GM21723 (cell line): ENCODE data around the gene TOR2A.

Experiments used
- ATAC-seq: cut with Tn5 transposase; IDR thresholded peaks from one replicate; pipeline ENCODE4 v1.9.1; 2021; ENCODE audit warnings: mild to moderate bottlenecking, moderate library complexity; ENCODE audit not compliant: unreplicated experiment

The TOR2A gene

DNA sequence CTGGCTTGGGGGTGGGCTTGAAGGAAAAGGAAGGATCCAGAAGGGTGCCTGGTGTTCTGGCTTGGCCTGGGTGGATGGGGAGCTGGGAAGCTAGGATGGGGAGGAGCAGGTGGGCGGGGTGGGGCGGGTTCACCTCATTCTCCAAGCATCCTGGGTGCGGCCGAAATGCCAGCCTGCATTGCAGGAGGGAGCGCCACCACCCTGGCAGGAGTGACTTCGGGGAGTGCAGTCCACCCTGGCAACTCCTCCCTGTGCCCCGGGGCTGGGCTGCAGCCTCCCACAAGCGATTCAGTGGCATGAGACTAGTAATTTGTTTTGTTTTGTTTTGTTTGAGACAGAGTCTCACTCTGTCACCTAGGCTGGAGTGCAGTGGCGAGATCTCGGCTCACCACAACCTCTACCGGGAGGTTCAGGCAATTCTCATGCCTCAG, 13.7 kb downstream of the TOR2A start:
- ATAC-seq: no peak

DNA sequence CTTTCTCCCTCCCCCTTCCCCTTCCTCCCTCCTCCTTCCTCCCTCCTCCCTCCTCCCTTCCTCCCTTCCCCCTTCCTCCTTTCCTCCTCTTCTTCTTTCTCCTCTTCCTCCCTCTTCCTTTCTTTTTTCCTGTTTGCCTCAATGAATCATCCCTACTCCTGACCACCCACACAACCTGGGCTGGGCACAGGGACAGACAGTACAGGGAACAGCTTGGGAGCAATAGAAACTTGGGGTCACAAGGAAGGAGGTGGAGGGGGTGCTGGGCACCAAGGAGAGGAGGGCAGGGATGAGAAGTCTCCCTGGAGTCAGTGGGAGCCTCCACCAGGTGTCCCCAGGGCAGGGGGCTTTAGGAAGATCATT, 14.2 kb downstream of the TOR2A start:
- no peak for ATAC-seq

DNA sequence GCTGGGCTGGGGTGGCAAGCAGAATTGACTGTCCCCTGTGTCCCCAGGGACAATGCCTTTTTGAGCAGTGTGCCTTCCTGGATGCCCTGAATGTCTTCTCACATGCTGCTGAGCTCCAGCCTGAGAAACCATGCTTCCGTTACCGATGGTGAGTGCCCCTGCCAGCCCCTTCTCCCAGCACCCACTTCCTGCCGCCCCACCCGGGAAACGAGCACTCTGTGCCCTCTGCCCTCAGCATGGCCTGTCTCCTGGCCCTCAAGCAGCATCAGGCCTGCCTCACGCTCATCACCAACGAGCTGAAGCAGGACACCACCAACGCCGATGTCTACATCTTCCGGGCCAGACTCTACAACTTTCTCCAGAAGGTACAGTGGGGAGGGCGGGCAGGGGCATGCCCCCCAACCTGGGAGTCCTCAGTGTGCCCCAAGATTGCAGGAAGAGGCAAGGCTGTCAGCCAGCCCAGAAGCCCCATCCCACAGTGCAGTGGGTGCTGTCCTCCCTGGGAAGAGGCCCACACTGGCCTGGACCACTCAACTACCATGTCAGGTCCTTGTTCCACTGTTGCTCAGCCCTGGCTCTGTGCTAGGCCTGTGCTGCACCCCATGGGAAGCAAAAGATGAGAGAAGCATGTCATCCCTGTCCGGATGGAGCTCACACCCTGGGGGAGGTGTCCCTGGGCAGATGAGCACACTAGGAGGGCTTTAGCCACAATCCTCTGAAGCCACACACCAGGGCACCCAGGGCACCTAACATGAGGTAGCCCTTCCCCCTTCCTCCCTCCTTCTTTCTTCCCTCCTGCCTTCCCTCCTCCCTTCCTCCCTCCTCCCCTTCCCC, 14.8 kb downstream of the TOR2A start:
- no peak for ATAC-seq

DNA sequence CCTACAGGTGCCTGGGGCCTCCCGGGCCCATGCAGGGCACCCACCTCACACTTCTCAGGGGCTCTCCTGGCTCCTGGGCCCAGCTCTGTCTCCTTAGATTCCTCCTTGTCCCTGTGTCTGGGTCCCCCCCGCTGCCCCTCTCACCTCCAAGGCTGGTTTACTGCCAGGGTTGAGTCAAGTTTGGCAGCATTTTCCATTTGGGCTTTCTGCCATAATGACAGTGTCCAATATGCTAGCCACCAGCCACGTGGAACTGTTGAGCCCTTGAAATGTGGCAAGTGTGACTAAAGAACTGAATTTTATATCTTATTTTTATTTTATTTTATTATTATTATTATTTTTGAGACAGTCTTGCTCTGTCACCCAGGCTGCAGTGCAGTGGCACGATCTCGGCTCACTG, 17.3 kb downstream of the TOR2A start:
- ATAC-seq: no peak

DNA sequence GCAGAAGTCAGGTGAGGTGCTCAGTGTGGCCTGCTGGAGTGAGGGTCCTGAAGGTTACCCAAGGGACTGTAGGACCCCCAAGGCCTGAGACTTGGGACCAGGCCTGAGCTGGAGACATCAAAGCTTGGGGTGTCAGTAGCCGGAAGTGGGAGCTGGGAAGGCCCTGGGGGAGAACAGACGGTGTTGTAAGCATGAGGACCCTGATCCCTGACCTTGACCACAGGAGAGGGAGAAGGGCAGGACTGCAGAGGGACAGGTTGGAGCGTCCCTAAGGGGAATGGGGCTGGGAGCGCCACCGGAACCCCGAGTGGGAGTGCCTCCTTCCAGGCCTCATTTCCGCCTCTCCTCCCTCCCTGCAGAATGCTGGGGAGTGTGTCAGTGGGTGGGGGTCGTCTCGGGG, 18.7 kb downstream of the TOR2A start:
- ATAC-seq: no peak

DNA sequence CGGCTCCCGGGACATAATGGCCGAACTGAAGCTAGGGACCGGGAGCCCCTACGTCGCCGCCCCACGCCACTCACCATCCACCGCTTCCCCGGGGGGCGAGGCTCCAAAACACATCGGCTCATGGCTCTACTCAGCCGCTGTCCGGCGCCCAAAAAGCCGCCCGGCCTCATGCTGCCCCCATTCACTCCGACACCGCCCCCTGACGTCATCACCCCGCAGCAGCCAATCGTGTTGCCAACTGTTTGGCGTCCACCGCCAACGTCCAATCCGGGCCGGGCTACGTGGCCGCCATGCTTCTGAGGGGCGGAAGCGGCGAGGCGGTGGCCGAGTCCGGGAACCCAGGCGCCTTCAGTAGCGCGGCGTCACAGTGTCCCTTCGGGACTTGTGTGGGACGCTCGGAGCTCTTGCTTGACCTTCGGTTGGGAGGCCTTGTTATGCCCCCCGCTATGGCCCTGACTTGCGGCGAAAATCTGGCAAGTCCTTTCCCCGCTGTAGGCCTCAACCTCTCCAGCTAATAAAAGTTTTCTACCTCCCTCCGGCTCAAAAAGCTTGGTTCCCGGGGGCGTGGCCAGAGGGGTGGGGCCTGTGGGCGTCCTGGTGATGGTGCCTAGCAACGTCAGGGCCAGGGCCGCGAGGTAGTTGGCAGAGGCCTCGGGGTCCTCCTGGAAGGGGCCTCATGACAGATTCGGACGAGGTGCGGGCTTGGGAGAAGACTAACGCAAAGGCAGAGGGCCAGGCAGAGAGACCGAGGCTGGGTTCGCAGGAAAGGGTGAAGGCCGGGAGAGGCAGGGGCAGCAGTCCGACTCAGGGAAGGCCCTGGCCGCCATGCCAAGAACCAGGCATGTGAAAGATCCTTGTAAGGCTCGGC, 19.4 kb downstream of the TOR2A start, which contains the start of the genes PTRH1 and TTC16:
PTRH1 (minus strand) TSS at position 194 of the 868 bp plus-strand sequence; CDS start at position 170, 24 bp downstream.
TTC16 (plus strand) TSS at position 610 of the 868 bp plus-strand sequence; CDS start at position 677, 67 bp downstream.
- ATAC-seq: peak; percentile 91

DNA sequence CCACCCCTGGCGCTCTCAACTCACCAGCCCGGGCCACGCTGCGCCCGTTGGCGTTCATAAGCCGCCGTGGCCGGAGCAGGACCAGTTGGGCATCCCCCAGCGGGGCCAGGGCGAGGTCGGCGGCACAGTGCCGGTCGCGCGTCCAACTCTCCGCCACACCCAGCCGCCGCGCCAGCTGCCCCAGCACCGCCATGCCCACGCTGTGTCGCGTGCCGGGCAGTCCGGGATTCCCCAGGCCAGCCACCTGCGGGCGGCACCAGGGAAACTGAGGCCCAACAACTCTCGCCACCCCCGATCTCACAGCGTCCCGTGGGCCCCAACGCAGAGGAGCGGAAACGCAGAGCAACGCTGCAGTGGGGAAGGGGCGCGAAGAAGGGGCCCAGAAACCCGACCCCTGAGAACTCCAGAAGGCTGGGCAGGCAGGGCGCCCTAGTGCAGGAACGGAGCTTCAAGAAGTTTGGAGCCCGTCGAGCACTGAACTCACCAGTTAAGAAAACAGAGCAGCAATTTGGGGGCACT, 20.1 kb downstream of the TOR2A start:
- no peak for ATAC-seq

DNA sequence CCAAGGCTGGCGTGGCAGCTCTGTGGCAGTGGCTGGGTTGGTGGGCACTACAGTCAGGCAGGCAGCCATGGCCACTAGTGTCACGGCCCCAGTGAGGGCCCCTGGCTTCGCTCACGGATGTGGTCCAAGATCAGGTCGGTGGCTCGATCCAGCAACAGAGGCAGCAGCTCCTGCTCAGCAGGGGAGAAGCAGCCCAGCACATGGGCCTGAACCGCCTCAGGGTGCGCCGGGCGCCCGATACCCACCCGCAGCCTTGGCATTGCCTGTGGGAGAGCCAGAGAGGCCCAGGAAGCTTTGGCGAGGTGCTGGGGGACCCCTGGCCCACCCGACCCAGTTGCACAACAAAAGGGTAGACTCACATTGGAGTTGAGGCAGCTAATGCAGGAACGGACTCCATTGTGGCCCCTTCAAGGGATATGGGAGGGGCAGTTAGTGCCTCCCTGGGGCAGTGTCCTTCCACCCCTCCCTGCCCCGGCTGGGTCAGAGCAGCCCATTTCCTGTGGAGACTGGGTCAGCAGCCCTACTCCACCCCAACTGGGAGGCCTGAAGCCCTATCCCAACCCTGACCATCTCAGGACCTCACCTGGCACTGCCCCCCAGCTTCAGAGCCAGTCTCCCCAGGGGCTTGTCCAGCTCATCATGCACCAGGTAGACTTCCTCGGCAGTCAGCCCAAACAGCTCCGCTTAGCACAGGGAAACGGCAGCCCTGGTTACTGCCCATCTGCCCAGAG, 20.9 kb downstream of the TOR2A start:
- ATAC-seq: no peak

DNA sequence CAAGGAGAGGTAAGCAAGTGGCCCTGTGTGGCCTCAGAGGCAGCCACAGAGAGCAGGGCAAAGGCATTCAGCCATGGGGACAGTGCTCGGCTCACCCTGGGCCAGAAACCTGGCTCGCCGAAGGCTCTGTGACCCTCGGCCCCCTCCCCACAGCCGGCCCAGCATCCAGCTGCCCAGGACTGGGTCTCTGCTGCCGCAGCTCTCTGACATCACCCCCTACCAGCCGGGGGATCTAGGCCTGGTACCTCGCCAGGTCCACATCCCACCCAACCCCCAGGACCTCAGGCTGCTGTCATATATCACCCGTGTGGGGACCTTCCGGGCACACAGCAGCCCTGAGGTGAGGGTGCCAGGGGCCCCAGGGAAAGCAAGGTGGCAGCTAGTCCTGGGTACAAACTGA, 22.2 kb downstream of the TOR2A start:
- no peak for ATAC-seq

DNA sequence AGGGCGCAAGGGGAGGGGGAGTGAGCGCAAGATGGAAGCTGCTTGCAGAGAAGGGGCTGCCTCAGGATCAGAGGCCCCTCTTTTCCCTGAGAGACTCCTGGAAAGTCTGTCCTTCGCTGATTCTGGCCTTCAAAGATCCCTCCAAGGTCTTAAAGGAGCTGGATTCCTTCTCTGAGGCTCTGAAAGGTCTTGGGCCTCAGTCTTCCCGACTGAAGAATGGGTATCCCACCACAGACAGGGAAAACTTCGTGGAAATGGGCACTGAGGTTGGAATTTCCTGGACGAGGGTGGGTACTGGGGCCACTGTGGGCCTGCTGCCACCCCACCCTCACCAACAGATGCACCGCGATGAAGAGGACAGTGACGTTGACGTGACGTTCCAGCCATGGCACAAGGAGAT, 22.7 kb downstream of the TOR2A start:
- ATAC-seq: no peak

DNA sequence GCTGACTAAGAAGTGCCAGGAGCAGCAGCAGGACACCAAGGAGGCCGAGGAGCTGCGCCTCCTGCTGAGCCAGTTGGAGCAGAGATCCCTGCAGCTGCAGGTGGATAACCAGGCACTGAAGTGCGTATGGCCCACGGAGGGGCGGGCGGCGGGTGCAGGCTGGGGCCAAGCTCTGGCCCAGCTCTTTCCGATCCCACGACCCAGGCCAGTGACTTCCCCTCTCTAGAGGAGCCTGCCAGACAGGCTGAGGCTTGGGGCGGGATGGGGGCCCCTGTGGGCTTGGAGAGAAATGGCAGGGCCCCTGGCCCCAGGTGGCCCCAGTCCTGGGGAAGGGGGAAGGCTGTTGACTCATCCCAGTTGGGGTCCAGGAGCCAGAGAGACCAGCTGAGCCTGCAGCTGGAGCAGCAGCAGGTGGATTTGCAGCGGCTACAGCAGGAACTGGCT, 23.2 kb downstream of the TOR2A start:
- ATAC-seq: no peak

DNA sequence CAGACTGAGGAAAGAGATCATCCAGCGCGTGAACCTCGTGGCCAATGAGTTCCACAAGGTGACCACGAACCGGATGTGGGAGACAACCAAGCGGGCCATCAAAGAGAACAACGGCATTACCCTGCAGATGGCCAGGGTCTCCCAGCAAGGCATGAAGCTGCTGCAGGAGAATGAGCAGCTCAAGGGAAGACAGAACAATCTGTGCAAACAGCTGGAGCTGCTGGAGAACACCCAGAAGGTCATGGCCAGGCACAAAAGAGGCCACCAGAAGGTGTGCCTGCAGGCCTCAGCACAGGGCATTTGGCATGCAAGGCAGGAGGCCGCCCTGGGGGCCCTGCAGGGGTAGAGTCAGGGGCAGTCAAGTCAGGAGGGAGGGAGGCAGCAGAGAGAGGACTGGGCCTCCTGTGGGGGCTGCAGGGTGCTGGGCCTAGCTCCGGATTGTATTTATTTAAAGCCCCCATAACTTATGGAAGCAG, 23.8 kb downstream of the TOR2A start:
- no peak for ATAC-seq

DNA sequence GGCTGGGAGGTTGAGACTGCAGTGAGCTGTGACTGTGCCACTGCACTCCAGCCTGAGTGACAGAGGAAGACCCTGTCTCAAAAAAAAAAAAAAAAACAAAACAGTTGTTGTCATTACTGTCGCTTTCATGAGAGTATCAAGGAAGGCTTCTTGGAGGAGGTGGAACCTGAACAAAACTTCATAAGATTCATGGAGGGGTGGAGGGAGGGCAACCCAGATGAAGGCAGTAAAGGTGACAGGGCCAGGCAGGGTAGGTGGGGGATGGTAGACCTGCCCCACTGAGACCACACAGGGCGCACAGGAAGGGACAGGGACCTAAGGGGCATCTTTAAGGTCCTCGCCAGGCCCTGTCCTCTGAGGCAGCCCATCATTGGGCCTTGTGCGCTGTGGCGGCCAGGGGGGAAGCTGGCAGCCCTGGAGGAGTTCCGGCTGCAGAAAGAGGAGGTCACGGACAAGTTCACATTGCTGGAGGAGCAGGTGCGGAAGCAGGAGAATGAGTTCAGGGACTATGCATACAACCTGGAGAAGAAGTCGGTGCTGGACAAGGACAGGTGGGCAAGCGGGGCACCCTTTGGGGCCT, 24.8 kb downstream of the TOR2A start:
- ATAC-seq: no peak

DNA sequence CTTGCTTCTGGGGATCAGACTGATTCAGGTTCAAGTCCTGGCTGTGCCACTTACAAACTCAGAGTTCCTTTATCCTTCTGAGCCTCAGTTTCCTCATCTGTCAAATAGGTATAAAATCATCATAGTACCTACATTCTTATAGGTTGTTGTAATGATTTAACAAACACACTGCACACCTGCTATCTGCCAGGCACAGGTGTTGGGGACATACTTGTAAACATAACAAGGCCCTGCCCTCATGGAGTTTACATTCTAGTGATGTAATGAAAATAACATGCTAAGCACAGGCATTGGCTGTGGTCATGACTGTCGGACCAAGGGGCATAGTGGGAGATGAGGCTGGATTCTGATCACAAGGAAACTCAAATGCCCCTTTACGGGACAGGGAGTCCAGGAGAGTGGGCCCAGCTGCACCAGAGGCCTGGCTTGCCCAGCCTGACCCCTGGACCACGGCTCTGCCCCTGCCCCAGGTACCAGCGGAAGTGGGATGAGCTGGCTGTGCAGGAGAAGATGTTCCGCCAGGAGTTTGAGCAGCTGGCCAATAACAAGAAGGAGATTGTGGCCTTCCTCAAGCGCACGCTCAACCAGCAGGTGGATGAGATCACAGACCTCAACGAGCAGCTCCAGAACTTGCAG, 26.0 kb downstream of the TOR2A start:
- no peak for ATAC-seq

DNA sequence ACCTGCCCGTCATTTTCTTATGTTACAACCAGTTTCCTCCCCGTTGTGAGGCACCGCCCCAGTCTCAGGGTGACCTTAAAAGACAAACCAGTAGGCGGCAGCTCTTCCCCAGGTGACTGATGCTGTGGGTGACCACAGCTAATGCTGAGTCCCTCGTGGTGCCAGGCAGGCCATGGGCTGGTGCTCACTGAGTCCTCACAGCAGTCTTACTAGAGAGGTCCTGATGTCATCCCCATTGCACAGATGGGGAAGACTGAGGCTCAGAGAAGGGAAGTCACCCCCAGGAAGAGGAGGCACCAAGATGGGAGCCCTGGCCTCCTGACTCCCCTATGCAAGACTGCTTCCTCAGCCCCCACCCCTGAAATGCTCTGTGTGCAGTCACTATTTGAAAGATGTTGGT, 27.3 kb downstream of the TOR2A start:
- no peak for ATAC-seq

DNA sequence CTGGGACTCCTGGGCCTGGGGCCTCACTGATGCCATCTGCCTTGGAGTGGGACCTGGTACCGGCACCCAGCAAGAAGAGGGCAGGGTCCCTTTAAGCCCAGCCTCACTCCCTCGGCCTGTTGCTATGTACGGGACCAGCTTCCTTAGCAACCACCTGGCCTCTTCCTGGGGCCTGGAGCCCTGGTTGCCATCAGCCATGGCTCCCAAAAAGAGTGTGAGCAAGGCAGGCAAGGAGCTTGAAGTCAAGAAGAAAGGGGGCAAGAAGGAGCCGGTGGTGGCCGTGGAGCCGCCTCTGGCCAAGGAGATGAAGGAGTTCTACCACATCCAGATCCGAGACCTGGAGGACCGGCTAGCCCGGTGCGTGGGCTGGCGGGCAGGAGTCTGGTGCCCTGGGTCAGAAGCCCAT, 28.3 kb downstream of the TOR2A start, which contains the start of gene CFAP157:
CFAP157 (plus strand) TSS at position 153 of the 406 bp plus-strand sequence; CDS start at position 197, 44 bp downstream.
- ATAC-seq: no peak

DNA sequence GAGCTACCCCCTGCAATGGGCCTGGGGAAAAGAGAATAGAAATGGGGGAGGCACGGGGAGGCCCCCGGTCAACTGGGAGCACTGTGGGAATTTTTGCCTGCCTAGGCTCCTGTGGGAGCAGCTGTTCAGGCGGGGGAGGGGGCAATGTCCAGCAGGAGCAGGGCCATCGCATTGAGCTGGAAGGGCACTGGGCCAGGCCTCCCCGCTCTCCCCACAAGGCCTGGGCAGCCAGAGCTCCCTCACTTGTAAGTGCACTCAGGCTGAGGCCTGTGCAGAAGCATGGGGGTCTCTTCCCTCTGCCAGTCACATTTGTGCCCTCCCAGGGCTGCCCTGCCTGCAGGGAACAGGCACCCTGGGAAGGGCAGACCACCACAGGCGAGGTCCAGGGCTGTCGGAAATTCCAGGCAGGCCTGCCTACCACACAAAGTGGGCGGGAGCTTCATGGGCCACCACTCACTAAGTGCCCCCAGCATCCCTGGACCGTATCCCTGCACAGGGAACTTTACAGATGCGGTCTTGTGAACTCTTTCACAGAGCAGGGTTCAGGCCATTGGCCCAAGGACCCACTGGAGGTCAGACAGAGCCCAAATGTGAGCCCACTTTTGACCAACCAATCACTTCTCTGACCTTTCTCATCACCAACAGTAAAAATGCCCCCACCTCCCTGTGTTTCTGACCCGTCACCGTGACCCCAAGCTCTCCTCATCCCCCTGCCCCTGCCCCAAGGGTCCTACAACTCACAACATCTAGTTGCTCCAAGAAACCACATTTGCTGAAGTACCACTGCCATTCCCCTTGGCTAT, 29.3 kb downstream of the TOR2A start:
- ATAC-seq: no peak

DNA sequence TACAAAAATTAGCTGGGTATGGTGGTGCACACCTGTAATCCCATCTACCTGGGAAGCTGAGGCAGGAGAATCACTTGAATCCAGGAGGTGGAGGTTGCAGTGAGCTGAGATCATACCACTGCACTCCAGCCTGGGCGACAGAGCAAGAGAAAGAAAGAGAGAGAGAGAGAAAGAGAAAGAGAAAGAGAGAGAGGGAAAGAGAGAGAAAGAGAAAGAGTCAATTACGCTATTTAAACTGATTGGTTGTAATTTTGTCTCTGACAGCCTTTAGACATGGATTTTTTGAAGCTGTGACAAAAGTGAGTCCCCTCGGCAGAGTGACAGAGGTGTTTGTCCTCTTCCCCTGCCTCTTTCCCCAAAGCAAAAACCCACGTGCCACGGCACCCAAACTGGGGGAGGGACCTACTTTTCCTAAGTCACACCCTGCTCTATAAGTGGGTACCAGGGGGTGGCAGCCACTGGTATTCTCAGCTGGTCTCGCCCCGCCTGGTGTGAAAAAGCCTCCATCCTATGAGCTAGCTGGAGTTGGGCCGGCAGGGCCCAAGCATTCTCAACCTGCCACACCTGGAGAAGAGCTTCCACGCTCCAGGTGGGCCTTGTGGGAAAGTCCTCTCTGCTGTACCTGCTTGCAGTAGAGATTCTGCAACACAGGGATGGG, 31.7 kb downstream of the TOR2A start:
- ATAC-seq: no peak
